Testis (tissue), 2 donors: ENCODE data around the gene FSD2.

Experiments used
- CTCF ChIP-seq, 3 experiments: fragments of 450-650 bp in 2 of 3; fragments of 200-600 bp in 1 of 3; sonication (generic) in 1 of 3; IDR thresholded peaks; one replicate each; pipeline ENCODE4 v1.5.1; 2016 to 2019; ENCODE audit warnings: antibody characterized with exemption in 3 of 3, mild to moderate bottlenecking in 2 of 3, moderate library complexity in 1 of 3
- POLR2A ChIP-seq: fragments of 450-650 bp; IDR thresholded peaks from one replicate; pipeline ENCODE4 v1.6.1; 2017; ENCODE audit warnings: antibody characterized with exemption, mild to moderate bottlenecking, moderate library complexity

DNA sequence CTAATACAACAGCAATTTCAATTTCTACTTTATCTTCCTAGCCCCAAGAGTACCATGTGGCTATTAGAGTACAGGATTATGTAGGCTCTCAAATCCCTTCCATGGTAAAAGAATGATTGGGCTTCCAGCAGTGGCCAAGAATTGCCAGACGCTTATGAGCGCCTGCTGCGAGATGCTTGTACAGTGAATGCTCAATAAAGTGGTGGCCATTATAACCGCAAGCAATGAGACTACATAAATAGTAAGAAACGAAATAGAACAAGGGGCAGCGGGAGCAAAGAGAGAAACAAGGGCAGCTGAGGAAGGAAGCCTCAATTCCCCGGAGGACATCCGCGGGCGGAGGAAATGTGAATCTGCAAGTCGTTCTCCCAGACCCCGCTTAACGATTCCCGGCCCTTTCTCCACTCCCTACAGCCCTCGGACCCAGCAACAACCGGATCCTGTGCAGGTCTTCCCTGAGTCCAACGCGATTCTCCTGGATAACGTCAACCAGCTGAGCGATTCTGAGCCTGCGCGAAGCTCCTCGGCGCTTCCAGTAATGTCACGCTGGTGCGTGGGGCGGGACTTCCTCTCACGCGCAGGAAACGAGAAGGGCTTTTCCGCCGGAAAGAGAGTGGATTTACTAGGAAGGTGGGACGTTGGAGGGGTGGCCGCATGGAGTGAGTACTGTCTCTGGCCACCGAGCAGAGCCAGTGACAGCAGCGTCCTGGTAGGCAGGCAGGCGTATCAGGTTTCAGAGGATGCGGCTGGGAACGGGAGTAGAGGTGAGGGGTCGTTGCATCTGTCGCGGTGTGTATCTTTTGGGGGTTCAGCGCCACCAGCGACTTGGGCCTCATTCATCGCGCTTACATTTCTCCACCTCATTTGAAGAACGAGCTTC, 55.7 kb downstream of the FSD2 start:
- TF ChIP-seq CTCF (IDR thresholded peaks at IDR 0.05): peak in 1 of 3 experiments; percentile 5
- peak; percentile 59 for TF ChIP-seq POLR2A
